UCSD-AML1 (cell line): ENCODE measurements around the gene TMEM200B.
A peak's percentile ranks its signal among the peaks of the same experiment; 100 is the strongest.
"Not testable (repeated sequence)": the region's sequence is repeated elsewhere in the genome, so short reads cannot be mapped to it uniquely, and the experiment has no call there.

Experiments
- DNase-seq: peaks from one replicate; lab custom pipeline; 2025; ENCODE audit not compliant: unreplicated experiment; lab: John Stamatoyannopoulos, UW

TMEM200B gene

GRCh38 chr1:29134695-29135028, 11.0 kb upstream of the TMEM200B start:
- DNase-seq: no peak

- DNase-seq: no peak
Observed at GRCh38 chr1:29133861-29134694, 10.4 kb upstream of the TMEM200B start.

- not testable (repeated sequence) for DNase-seq
Observed at GRCh38 chr1:29131056-29131455, 7.4 kb upstream of the TMEM200B start.

DNA sequence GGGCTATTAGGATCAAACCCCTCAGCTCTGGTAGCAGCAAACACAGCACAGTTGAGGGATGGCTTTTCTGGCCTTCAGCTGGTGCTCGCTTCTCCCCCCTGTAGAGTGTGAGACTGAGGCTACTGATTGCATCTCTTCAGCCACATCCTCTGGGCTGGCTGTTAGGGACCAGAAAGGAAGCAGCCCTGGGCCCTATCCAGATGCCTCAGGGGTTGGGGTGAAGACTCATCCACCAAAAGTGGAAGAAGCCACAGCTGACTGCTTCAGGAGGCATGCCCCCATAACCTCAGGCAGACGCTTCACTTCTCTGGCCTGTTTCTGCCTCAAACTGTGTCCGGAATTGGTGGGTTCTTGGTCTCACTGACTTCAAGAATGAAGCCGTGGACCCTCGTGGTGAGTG, 6.2 kb upstream of the TMEM200B start:
- DNase-seq: peak; percentile 28

DNA sequence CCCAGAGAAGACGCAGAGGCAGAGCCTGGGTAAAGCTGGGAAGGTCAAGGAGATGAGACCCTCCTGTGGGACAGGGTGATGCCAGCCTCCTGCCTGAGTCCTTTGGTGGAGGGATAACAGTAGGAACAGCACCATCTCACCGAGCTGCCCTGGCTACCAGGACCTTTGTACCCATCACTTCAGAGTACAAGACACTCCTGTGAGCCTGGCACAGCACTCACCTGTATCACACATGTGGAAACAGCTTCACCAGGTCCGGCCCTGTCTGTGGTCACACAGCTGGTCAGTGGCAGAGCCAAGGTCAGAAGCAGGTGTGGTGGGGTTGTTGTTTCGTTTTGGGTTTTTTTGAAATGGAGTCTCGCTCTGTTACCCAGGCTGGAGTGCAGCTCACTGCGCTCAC, 5.0 kb upstream of the TMEM200B start:
- DNase-seq: no peak

- no peak for DNase-seq
Observed at GRCh38 chr1:29126198-29126597, 2.5 kb upstream of the TMEM200B start.

GRCh38 chr1:29125788-29126187, 2.1 kb upstream of the TMEM200B start:
- DNase-seq: no peak

- DNase-seq: no peak
Observed at GRCh38 chr1:29125237-29125641, 1.5 kb upstream of the TMEM200B start.

GRCh38 chr1:29124366-29125236, 898 bp upstream of the TMEM200B start:
- peak; percentile 75 for DNase-seq

- DNase-seq: no peak
Observed at GRCh38 chr1:29123053-29123886, 433 bp downstream of the TMEM200B start.

GRCh38 chr1:29122682-29123052, 1.0 kb downstream of the TMEM200B start:
- DNase-seq: no peak

- DNase-seq: no peak
Observed at GRCh38 chr1:29121936-29122681, 1.6 kb downstream of the TMEM200B start.

DNA sequence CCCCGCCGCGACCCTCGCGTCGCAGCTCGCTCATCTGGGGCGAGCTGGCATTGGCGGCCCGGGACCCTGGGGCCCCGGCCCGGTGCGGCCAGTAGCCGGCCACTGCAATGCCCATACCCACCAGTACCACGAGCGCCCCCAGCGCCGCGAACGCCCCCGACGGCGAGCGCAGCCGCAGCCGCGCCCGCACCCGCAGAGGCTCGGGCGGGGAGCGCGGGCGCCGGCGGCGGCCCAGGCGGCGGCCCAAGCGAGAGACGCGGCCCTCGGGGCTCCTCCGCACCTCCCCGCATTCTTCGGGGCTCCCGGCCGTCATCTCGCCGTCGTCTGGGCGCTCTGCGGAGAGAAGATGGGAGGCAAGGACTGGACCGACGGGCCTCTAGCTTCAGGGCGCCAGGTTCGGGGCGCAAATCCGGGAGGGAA, 2.2 kb downstream of the TMEM200B start:
- DNase-seq: no peak

DNA sequence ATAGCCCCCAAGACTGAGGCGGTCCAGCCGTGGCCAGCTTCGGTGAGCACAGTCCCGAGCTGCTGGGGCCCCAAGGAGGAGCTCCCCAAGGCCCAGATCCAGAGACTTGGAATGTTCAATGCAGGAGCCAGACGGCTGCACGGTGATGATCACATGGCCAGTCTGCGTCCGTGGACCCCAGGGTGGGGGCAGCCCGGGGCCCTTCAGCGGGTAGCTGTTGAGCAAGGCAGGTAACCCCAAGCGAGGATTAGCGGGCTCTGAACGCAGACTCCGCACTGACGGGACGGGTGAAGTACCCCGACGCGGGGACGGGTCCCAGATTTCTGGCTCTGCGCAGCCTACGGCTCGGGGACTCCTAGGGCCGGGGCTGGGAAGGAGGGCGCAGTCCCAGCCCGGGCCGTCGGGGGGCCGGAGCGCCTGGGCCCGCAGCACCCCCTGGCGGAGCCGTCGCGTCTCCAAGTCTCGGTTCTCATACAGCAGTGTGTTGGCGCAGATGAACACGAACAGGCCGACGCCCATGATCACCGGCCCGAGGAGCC, 2.7 kb downstream of the TMEM200B start:
- DNase-seq: no peak

DNA sequence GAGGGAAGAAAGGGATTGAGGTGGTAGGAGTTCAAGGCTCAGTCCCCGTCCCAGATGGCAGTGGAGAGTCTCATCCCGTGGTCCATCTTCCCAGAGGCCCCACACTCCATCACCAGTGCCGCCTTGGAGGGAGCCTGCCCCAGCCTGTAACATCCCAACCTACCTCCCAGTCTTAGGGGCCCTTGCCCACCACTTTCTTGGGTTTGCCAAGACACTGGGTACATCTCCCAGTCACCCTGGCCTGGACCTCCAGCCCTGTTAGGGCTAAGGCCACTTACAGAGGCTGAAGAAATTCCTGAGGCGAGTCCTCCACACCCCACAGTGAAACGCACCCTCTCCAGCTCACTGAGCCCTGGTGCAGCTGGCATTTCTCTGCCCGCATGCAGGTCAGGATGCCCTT, 3.3 kb downstream of the TMEM200B start:
- DNase-seq: no peak

DNA sequence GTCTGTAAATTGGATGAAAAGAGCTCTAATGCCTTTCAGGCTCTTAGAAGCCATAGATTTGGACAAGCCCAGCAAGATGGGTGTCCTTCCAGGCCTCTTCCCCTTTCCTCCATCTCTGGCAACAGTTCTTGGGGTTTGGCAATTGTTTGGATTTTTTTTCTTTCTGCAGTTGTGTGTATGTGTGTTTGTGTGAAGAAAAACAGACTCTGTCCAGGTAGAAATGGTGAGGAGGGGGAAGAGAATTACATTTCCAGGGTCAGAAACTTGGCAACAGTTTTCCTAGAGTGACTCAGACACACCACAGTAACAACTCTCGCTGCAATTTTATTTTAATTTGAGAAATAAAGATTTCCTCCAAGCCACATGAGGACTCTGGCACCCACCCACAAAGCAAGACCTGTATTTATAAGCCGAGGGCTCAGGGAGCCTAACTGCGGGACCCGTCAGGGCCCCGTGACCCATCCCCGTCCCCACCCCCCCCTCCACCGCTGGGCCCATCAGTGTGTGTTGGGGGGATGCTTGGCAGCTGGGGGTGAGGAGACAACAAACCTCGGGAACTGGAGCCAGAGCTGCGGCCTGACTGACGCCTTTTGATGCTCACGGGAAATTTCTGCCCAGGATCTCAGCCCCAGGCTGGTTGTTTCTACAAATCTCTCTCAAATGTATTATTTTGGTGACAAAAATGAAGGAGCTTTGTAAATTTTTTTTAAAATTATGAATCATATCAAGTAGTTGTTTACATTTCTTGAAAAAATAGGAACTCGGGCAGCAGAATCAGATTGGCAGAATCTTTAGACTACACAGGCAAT, 4.4 kb downstream of the TMEM200B start:
- no peak for DNase-seq

DNA sequence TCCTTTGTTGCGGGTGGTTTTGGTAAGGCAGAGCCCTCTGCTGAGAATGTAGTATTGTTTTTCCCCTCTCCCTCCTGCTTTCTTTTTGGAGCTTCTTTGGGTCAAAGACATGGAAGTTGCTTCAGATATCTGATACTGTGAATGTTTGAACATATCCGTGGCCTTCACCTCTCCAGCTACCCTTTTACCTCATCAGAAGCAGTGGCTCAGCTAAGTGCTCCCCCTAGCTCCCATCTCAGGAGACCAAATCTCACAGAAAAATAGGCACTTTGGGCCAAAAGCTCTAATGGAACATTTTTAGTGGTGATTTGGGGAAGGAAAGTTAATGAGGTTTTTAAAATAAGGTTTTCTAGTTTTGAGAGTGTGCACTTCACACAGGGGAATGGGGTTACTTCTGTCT, 6.3 kb downstream of the TMEM200B start:
- no peak for DNase-seq

- DNase-seq: no peak
Observed at GRCh38 chr1:29114654-29115053, 9.0 kb downstream of the TMEM200B start.

GRCh38 chr1:29113413-29114117, 10.1 kb downstream of the TMEM200B start:
- no peak for DNase-seq
